ENCODE results near the gene ANKH. TPM values are rescaled to one million over a fixed set of nuclear protein-coding genes. Genes with fewer than 3 reads are reported as not detected.

ANKH gene
- total and polyA plus RNA-seq, 2 experiments from 2014 or later: 27.6 to 29.9 TPM

DNA sequence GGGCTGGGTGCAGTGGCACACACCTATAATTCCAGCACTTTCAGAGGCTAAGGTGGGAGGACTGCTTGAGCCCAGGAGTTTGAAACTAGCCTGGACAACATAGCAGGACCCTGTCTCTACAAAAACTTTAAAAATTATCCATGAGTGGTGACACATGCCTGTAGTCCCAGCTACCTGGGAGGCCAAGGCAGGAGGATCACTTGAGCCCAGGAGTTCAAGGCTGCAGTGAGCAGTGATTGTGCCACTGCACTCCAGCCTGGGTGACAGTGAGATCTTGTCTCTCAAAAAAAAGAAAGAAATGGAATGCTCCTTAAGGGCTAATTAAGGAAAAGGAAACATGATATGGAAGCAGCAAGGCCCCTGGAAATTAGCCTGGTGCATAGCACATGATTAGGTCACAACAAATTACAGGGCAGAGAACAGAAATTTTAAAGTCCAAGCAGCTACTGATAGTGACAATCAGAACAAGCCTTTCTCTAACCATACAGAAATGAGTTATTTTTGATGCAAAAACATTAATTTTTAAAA lies 19.5 kb downstream of the ANKH start:
- no peak for DNase-seq (ENCODE audit: low spot score)
- H3K79me2 ChIP-seq: peaks cover 29% of the 10 kb centered on the region
- H3K4me1 ChIP-seq (ENCODE audit: insufficient read depth): peaks cover 23% of the 10 kb centered on the region
- no peak overlapping the region for H3K27ac ChIP-seq
- H2AFZ ChIP-seq: no peak overlapping the region
- TF ChIP-seq EZH2 (IDR thresholded peaks at IDR 0.05; ENCODE audit: borderline replicate concordance) (no peak), EZH2phosphoT487 (IDR thresholded peaks at IDR 0.05; ENCODE audit: low read depth, severe bottlenecking, unreplicated experiment) (no peak)
- TF ChIP-seq, protein P1, sequence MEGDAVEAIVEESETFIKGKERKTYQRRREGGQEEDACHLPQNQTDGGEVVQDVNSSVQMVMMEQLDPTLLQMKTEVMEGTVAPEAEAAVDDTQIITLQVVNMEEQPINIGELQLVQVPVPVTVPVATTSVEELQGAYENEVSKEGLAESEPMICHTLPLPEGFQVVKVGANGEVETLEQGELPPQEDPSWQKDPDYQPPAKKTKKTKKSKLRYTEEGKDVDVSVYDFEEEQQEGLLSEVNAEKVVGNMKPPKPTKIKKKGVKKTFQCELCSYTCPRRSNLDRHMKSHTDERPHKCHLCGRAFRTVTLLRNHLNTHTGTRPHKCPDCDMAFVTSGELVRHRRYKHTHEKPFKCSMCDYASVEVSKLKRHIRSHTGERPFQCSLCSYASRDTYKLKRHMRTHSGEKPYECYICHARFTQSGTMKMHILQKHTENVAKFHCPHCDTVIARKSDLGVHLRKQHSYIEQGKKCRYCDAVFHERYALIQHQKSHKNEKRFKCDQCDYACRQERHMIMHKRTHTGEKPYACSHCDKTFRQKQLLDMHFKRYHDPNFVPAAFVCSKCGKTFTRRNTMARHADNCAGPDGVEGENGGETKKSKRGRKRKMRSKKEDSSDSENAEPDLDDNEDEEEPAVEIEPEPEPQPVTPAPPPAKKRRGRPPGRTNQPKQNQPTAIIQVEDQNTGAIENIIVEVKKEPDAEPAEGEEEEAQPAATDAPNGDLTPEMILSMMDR (IDR thresholded peaks at IDR 0.05; ENCODE audit: poor library complexity): no peak
- H4K20me1 ChIP-seq (ENCODE audit: insufficient read depth, poor library complexity, severe bottlenecking): no peaks in the 10 kb centered on the region
- H3K9me2 ChIP-seq (replicated peaks; ENCODE audit: insufficient read depth): no peaks in the 10 kb centered on the region
- no peaks in the 10 kb centered on the region for H3K27me3 ChIP-seq
- no peaks in the 10 kb centered on the region for H3K36me3 ChIP-seq (replicated peaks; ENCODE audit: insufficient read depth, low read depth)
- H3K9me3 ChIP-seq (ENCODE audit: low read depth): no peaks in the 10 kb centered on the region
- no peak overlapping the region for H3K4me3 ChIP-seq
- no peak overlapping the region for H3K4me2 ChIP-seq

DNA sequence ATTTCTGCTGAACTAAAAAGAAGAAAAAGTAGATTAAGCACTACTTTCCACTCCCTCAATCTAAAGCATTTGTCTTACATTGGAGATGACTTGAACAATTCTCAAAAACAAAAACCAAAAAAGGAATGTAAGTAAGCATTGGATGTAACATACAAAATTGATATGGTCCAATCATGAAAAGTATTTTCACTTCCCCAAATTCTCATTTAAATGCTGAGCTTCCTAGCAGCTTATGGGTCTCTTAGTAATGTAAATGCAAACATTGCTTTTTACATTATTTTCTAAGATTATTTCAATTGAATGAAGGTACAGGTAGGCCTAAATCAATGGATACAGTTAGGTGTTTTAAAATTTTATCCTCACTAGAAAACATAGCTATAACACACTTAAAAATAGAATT lies 20.0 kb downstream of the ANKH start:
- no peaks in the 10 kb centered on the region for H3K27me3 ChIP-seq
- H3K79me2 ChIP-seq: peaks cover 28% of the 10 kb centered on the region
- H4K20me1 ChIP-seq (ENCODE audit: insufficient read depth, poor library complexity, severe bottlenecking): no peaks in the 10 kb centered on the region
- no peaks in the 10 kb centered on the region for H3K9me2 ChIP-seq (replicated peaks; ENCODE audit: insufficient read depth)
- TF ChIP-seq EZH2phosphoT487 (IDR thresholded peaks at IDR 0.05; ENCODE audit: low read depth, severe bottlenecking, unreplicated experiment) (no peak), EZH2 (IDR thresholded peaks at IDR 0.05; ENCODE audit: borderline replicate concordance) (no peak)
- TF ChIP-seq, protein P1 (IDR thresholded peaks at IDR 0.05; ENCODE audit: poor library complexity): no peak
- H3K4me3 ChIP-seq: no peak overlapping the region
- DNase-seq (ENCODE audit: low spot score): no peak
- no peak overlapping the region for H3K27ac ChIP-seq
- peaks cover 23% of the 10 kb centered on the region for H3K4me1 ChIP-seq (ENCODE audit: insufficient read depth)
- no peaks in the 10 kb centered on the region for H3K36me3 ChIP-seq (replicated peaks; ENCODE audit: insufficient read depth, low read depth)
- H3K9me3 ChIP-seq (ENCODE audit: low read depth): no peaks in the 10 kb centered on the region
- H3K4me2 ChIP-seq: no peak overlapping the region
- no peak overlapping the region for H2AFZ ChIP-seq

DNA sequence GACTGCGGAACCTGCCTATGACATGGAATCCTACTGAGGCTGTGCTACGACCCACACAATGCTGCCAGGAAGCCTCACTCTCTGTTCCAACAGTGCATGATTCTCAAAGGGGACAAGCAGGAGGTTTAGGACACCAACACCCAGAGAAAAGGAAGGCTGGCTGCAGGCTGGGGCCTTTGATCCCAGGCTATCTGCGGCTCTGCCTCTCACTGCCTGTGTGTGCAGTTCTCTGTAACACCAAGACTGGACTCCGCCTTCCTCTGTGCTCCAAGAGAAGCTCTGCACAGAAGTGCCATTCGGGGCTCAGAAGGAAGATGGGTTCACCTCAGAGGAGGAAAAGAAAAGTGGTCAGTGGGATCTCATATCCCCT lies 20.5 kb downstream of the ANKH start:
- Histone ChIP-seq H3K4me1 (ENCODE audit: insufficient read depth) (peaks cover 23% of the 10 kb centered on the region), H3K27ac (peak overlapping the region; percentile 10), H3K36me3 (replicated peaks; ENCODE audit: insufficient read depth, low read depth) (no peaks in the 10 kb centered on the region), H3K4me2 (peak overlapping the region; percentile 33), H2AFZ (no peak overlapping the region), H3K9me3 (ENCODE audit: low read depth) (no peaks in the 10 kb centered on the region), H3K27me3 (no peaks in the 10 kb centered on the region), H3K4me3 (no peak overlapping the region), H4K20me1 (ENCODE audit: insufficient read depth, poor library complexity, severe bottlenecking) (no peaks in the 10 kb centered on the region), H3K9me2 (replicated peaks; ENCODE audit: insufficient read depth) (no peaks in the 10 kb centered on the region), H3K79me2 (peaks cover 26% of the 10 kb centered on the region)
- peak; percentile 48 for DNase-seq (ENCODE audit: low spot score)
- TF ChIP-seq EZH2 (IDR thresholded peaks at IDR 0.05; ENCODE audit: borderline replicate concordance) (no peak), EZH2phosphoT487 (IDR thresholded peaks at IDR 0.05; ENCODE audit: low read depth, severe bottlenecking, unreplicated experiment) (no peak)
- TF ChIP-seq, protein P1 (IDR thresholded peaks at IDR 0.05; ENCODE audit: poor library complexity): no peak
- WGBS (ENCODE audit: low lambda C conversion rate, missing lambda C conversion rate): 49% methylated on average over 5 of the region's 5 CpGs
